Measurements from ENCODE around the gene AKR1C1. TPM values are rescaled to one million over a fixed set of nuclear protein-coding genes. Genes with fewer than 3 reads are reported as not detected.
"Not testable (repeated sequence)": the region's sequence is repeated elsewhere in the genome, so short reads cannot be mapped to it uniquely, and the experiment has no call there.

AKR1C1 gene
- total and polyA plus RNA-seq, 2 of the 13 experiments (the other 11 are each of a cell fraction or from before 2014, with no cell fraction given), result 948 to 2,238 TPM

GRCh38 chr10:5021624-5022290 is 58.5 kb downstream of the AKR1C1 start:
- WGBS (ENCODE audit: low lambda C conversion rate), result 98% methylated on average over 10 of the region's 10 CpGs
- not testable (repeated sequence) for H3K27me3 ChIP-seq (ENCODE audit: control insufficient read depth in 1 of 2, insufficient read depth in 2 of 2, low read length in 2 of 2)

DNA sequence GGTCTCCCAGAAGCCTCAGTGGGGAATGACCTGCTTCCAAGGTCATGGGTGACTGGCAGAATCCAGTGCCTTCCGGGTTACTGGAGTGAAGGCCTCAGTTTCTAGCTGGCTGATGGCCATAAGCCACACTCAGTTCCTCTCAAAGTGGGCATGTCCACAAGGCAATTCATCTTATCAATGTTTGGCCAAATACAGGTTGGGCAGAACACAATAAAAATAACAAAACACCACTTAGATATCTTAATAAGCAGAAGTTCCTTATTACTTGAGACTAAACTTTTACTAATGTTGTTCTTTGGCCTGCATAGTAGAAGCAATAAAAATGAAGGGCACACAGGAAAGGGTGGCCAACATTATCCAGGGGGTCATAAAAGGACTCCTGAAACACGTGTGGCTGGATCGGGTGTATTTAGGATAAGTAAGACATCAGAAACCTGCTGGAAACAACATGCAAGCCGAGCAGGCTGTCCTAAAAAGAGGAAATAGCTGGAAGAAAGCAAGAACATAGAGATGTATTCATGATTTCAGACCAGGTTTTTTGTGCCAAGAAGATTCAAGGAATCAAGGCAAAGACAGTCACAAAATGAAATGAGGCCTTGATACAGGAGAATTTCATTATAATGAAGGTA is 60.1 kb downstream of the AKR1C1 start:
- ChIA-PET CTCF (ENCODE audit: low intra/inter-chr PET ratio, low total read pairs) (no interaction called here), POLR2A (no interaction called here)
- Histone ChIP-seq H3K4me1 (ENCODE audit: insufficient read depth, low read length) (peaks cover 47% of the 10 kb centered on the region), H3K4me2 (ENCODE audit: low read depth, low read length) (no peak overlapping the region), H3K9me3 (ENCODE audit: low read length) (no peaks in the 10 kb centered on the region), H3K27me3 (ENCODE audit: control insufficient read depth in 1 of 2, insufficient read depth in 2 of 2, low read length in 2 of 2) (no peaks in the 10 kb centered on the region), H3K79me2 (ENCODE audit: insufficient read depth, low read length) (no peaks in the 10 kb centered on the region), H4K20me1 (ENCODE audit: insufficient read depth, low read length) (no peaks in the 10 kb centered on the region), H2AFZ (ENCODE audit: low read length) (no peak overlapping the region), H3K9ac (ENCODE audit: insufficient read depth, low read depth, low read length) (no peak overlapping the region), H3K36me3 (replicated peaks in 1 of 2; ENCODE audit: control insufficient read depth in 1 of 2, insufficient read depth in 2 of 2, low read length in 2 of 2) (no peaks in the 10 kb centered on the region), H3K27ac (ENCODE audit: extremely low read length, insufficient read depth, low read length) (no peak overlapping the region), H3K4me3 (replicated peaks in 1 of 3; ENCODE audit: insufficient read depth in 1 of 3, low read depth in 2 of 3, low read length in 3 of 3) (no peak overlapping the region)
- no peak for DNase-seq (ENCODE audit: low spot score)
- in situ Hi-C loops (cut with HindIII; ENCODE audit: extremely low pct_ligation_motif_present, low pct_unique_long_range_greater_than_20kb) (loop anchor here (10.0 kb wide), 1 partner anchor 262 kb away; no protein-coding TSS in a partner anchor), intact Hi-C loops (cut with micrococcal nuclease; ENCODE audit: unreplicated experiment) (no loop called here)
- no peak for FAIRE-seq
- BruUV-seq (replicated peaks), result no TSS peak
- no peak for ATAC-seq
- WGBS (ENCODE audit: low lambda C conversion rate), result 80% methylated on average over 4 of the region's 4 CpGs
- TF ChIP-seq BCL3 (CRISPR knock-in tag; IDR thresholded peaks at IDR 0.05) (no peak), ISL2 (CRISPR knock-in tag; IDR thresholded peaks at IDR 0.05) (no peak), NFE2L2 (IDR thresholded peaks at IDR 0.05; ENCODE audit: low read length) (no peak), TAF15 (IDR thresholded peaks at IDR 0.05; ENCODE audit: low read depth, low read length, poor library complexity, severe bottlenecking) (no peak), ZSCAN20 (CRISPR knock-in tag; IDR thresholded peaks at IDR 0.05; ENCODE audit: borderline replicate concordance) (no peak), CREB1 (IDR thresholded peaks at IDR 0.05) (no peak), CREB1 (CRISPR knock-in tag; IDR thresholded peaks at IDR 0.05) (no peak), ZNF784 (CRISPR knock-in tag; IDR thresholded peaks at IDR 0.05; ENCODE audit: borderline replicate concordance) (no peak), U2AF2 (IDR thresholded peaks at IDR 0.05; ENCODE audit: low read depth, low read length) (no peak), ZNF674 (CRISPR knock-in tag; IDR thresholded peaks at IDR 0.05; ENCODE audit: low read depth) (no peak), ZNF234 (CRISPR knock-in tag; conservative IDR thresholded peaks at IDR 0.05) (no peak), SP4 (CRISPR knock-in tag; IDR thresholded peaks at IDR 0.05) (no peak)
- TF ChIP-seq, protein P1, sequence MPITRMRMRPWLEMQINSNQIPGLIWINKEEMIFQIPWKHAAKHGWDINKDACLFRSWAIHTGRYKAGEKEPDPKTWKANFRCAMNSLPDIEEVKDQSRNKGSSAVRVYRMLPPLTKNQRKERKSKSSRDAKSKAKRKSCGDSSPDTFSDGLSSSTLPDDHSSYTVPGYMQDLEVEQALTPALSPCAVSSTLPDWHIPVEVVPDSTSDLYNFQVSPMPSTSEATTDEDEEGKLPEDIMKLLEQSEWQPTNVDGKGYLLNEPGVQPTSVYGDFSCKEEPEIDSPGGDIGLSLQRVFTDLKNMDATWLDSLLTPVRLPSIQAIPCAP (CRISPR knock-in tag; IDR thresholded peaks at IDR 0.05; ENCODE audit: low read depth), result no peak

More at GRCh38 chr10:5021624-5022290, 58.5 kb downstream of the AKR1C1 start:
- H3K36me3 ChIP-seq (replicated peaks in 1 of 2; ENCODE audit: control insufficient read depth in 1 of 2, insufficient read depth in 2 of 2, low read length in 2 of 2); BruUV-seq (replicated peaks); POLR2A ChIA-PET; ATAC-seq; H3K4me2 ChIP-seq (ENCODE audit: low read depth, low read length); H3K79me2 ChIP-seq (ENCODE audit: insufficient read depth, low read length); H3K4me3 ChIP-seq (replicated peaks in 1 of 3; ENCODE audit: insufficient read depth in 1 of 3, low read depth in 2 of 3, low read length in 3 of 3); H3K9ac ChIP-seq (ENCODE audit: insufficient read depth, low read depth, low read length); H4K20me1 ChIP-seq (ENCODE audit: insufficient read depth, low read length); CTCF ChIA-PET (ENCODE audit: low intra/inter-chr PET ratio, low total read pairs); H3K9me3 ChIP-seq (ENCODE audit: low read length); FAIRE-seq; intact Hi-C loops (cut with micrococcal nuclease; ENCODE audit: unreplicated experiment); DNase-seq (ENCODE audit: low spot score); H2AFZ ChIP-seq (ENCODE audit: low read length): not testable (repeated sequence)
- Histone ChIP-seq H3K4me1 (ENCODE audit: insufficient read depth, low read length) (peaks cover 47% of the 10 kb centered on the region), H3K27ac (ENCODE audit: extremely low read length, insufficient read depth, low read length) (peak overlapping the region; percentile 35)
- in situ Hi-C loops (cut with HindIII; ENCODE audit: extremely low pct_ligation_motif_present, low pct_unique_long_range_greater_than_20kb), result loop anchor here (10.0 kb wide), 1 partner anchor 263 kb away; no protein-coding TSS in a partner anchor

Measured in HepG2 (cell line).